Lower leg skin (tissue), 4 donors: ENCODE results near the gene TGFBR3. TPM values are rescaled to one million over a fixed set of nuclear protein-coding genes. Genes with fewer than 3 reads are reported as not detected.

Experiments used
- DNase-seq, 2 donors: peaks; one replicate each; pipeline ENCODE4 v3.0.0-alpha.2; 2019; ENCODE audit warnings: low spot score in 2 of 2
- H3K4me3 ChIP-seq: fragments of 200-600 bp; sonication (generic); 2 replicates; pipeline ENCODE4 v1.5.1; 2017; ENCODE audit warnings: mild to moderate bottlenecking, low read depth; ENCODE audit not compliant: poor library complexity, severe bottlenecking
- POLR2A ChIP-seq, 2 donors: fragments of 450-650 bp; IDR thresholded peaks; one replicate each; pipeline ENCODE4 v1.6.1; 2016 to 2017; ENCODE audit warnings: antibody characterized with exemption in 2 of 2, mild to moderate bottlenecking in 1 of 2, moderate library complexity in 1 of 2
- WGBS, 2 donors: methylation state at CpG; one replicate each; pipeline ENCODE4 v1.1.5; 2018; 5-methylcytosine and 5-hydroxymethylcytosine counted together
- intact Hi-C: fragments of 100-400 bp; cut with DNase I; formaldehyde crosslinking; loops from one replicate; pipeline ENCODE4 v1.15.0; 2023; ENCODE audit warnings: low total_unique reads
- total RNA-seq, 4 donors: library from RNA; depleted of rRNA; stranded (reverse); fragments of >200 nt; gene quantifications; one replicate each; pipeline ENCODE4 v1.1.0, GENCODE V29; 2016
- TF ChIP-seq, protein P1 (sequence below), 3 donors: fragments of 450-650 bp; IDR thresholded peaks; one replicate each; pipeline ENCODE4 v1.5.1; 2016; ENCODE audit warnings: antibody characterized with exemption in 3 of 3, mild to moderate bottlenecking in 3 of 3, moderate library complexity in 2 of 3

The TGFBR3 gene
- total RNA-seq, 4 donors from 2014 or later, result 79.4 to 134 (median 116) TPM

DNA sequence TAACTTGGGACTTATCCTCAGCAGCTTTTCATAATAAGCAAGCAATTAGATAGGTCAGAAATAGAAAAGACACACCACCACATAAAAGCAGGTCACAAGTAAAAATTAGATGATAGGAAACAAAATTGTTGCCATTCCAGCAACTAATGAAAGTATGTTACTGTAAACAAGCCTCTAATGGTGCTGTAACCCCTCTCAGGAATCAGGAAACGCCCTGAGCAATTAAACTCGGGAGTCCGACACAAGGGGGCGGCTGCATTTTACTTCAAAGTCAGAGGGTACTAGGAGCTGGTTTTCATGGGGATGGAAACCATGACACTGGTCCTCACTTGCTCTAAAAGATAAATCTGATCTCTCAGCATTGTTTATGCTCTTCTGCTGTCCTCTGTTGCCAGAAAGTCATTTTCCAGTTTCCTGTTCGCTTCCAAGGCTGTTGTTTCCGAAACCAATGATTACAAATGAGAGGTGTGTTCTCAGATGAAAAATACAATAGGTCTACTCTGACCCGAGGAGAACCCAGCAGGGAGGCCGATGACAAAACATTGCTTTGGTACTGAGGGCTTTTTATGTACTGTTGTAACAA lies 93.4 kb downstream of the TGFBR3 start:
- WGBS, 2 donors, result 42 to 53% methylated on average over 8 of the region's 8 CpGs
- TF ChIP-seq, protein P1, sequence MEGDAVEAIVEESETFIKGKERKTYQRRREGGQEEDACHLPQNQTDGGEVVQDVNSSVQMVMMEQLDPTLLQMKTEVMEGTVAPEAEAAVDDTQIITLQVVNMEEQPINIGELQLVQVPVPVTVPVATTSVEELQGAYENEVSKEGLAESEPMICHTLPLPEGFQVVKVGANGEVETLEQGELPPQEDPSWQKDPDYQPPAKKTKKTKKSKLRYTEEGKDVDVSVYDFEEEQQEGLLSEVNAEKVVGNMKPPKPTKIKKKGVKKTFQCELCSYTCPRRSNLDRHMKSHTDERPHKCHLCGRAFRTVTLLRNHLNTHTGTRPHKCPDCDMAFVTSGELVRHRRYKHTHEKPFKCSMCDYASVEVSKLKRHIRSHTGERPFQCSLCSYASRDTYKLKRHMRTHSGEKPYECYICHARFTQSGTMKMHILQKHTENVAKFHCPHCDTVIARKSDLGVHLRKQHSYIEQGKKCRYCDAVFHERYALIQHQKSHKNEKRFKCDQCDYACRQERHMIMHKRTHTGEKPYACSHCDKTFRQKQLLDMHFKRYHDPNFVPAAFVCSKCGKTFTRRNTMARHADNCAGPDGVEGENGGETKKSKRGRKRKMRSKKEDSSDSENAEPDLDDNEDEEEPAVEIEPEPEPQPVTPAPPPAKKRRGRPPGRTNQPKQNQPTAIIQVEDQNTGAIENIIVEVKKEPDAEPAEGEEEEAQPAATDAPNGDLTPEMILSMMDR (IDR thresholded peaks at IDR 0.05), result no peak
- TF ChIP-seq POLR2A (IDR thresholded peaks at IDR 0.05), result no peak
- intact Hi-C loops, result no loop called here
- H3K4me3 ChIP-seq, result no peak overlapping the region
- DNase-seq, result no peak

DNA sequence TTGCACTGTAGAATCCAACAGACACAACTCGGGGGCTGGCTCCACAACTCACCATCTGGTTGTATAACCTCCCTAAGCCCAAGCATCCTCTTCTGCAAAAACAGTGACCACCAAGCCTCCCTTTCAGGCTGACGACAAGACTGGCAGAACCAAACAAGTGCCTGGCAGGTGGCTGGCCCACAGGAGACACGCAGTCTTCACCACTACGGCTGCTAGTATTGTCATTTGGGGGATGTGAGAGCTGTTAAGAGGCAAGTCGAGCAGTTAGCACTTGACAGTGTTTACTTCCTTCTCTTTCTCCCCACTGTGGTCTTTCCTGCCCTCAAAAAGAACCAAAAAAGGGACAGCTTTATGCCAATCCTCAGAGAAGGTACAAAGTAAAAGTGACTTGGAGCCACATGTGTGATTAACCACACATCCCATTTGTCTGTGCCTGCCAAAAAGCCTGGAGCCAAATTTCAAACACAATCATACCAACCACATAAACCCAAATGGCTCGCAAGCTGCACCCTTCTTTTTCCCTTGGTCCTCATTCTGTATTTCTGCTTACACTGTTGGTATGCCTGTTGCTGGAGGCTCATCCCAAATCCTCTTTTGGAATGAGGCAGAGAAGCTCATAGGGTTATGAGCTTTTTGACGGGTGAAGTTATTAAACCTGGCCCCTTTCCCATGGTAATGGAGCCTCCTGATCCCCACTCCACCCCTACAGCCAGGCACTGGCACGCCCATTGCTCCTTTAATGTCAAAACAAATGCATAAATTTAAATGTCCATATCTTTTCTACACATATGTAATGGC lies 94.1 kb downstream of the TGFBR3 start:
- WGBS, 2 donors, result 43 to 44% methylated on average over 8 of the region's 8 CpGs
- no peak for DNase-seq
- no peak overlapping the region for H3K4me3 ChIP-seq
- no peak for TF ChIP-seq POLR2A (IDR thresholded peaks at IDR 0.05)
- TF ChIP-seq, protein P1 (IDR thresholded peaks at IDR 0.05), result no peak
- intact Hi-C loops, result no loop called here

DNA sequence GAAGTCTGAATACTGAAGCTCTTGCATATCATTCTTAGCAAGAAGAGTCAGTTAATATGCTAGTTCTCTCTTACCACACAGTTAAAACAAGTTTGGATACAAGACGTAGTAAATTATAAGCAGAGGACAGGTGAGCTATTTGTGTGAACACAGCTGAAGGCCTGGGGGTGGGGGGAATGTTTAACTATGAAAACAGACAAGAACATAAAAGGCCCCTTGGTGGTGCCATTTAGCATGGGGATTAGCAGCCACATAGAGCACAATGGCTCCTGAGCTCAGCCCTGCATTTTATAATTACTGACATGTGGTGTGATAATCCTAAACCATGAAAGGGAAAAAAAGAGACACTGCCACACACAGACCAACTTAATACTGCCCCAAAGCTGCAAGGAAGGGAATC lies 94.8 kb downstream of the TGFBR3 start:
- TF ChIP-seq POLR2A (IDR thresholded peaks at IDR 0.05), result no peak
- TF ChIP-seq, protein P1 (IDR thresholded peaks at IDR 0.05), result no peak
- H3K4me3 ChIP-seq, result no peak overlapping the region
- 48 to 66% methylated on average over 1 of the region's 1 CpG for WGBS, 2 donors
- no peak for DNase-seq
- intact Hi-C loops, result no loop called here

DNA sequence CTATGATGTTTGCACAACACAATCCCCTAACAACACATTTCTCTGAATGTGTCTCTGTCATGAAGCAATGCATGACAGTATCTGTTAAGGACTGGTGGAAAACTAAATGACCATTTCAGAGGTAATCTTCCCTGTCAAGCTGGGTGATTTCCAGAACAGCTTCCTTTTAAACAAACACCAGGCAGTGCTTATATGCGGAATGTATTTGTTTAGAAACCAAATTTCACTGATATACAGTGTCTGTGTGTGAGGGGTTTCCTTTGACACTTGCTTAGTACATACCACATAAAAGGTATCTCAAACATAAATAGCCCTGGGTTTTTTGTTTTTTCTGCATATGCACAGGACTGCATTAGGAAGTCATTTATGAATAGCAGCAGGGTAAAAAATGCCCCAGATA lies 95.6 kb downstream of the TGFBR3 start:
- TF ChIP-seq, protein P1 (IDR thresholded peaks at IDR 0.05), result no peak
- TF ChIP-seq POLR2A (IDR thresholded peaks at IDR 0.05), result no peak
- intact Hi-C loops, result no loop called here
- DNase-seq, result no peak
- no peak overlapping the region for H3K4me3 ChIP-seq
- WGBS, 2 donors, result 78 to 88% methylated on average over 1 of the region's 1 CpG

DNA sequence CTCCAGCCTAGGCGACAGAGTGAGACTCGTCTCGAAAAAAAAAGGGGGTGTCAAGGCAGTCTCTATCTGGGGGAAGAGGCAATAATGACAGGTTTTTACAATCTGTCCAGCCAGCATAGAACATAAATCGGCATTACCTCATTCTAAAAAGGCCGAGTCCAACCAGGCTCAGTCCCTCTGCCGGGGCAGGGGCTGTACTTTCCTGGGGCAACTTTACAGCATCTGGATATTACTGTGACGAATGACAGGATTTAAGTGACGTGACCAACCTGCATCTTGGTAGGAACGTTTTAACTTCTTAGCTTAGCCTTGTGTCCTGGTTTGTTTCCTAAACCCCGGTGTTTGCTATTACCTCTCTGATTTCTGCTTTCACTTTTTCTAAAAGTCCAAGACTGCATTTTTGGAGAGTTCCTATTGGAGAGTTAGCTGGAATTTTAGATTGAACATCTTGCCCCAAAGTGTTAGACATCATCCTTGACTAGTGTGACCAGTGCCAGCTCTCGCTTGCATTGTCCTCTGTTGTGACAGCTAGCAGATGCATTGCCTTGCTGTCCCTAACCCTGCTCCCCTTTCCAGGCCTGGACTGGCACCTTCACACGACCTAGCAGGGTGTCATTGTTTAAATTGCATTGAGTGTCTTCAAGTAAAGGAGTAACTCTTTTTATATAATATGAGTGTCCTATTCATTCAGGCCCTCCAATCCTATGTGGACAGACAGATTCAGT lies 96.5 kb downstream of the TGFBR3 start:
- intact Hi-C loops, result no loop called here
- 82% methylated on average over 12 of the region's 12 CpGs for WGBS, 2 donors
- no peak for DNase-seq
- H3K4me3 ChIP-seq, result no peak overlapping the region
- TF ChIP-seq, protein P1 (IDR thresholded peaks at IDR 0.05), result no peak
- TF ChIP-seq POLR2A (IDR thresholded peaks at IDR 0.05), result no peak
